Middle frontal gyrus (tissue), 1 donor: ENCODE measurements around the gene C3orf20.
"Not testable (repeated sequence)": the region's sequence is repeated elsewhere in the genome, so short reads cannot be mapped to it uniquely, and the experiment has no call there.

Experiments used
- DNase-seq: peaks from one replicate; pipeline ENCODE4 v3.0.0-alpha.2; 2015; ENCODE audit warnings: low spot score; ENCODE audit errors: extremely low spot score

The C3orf20 gene

DNA sequence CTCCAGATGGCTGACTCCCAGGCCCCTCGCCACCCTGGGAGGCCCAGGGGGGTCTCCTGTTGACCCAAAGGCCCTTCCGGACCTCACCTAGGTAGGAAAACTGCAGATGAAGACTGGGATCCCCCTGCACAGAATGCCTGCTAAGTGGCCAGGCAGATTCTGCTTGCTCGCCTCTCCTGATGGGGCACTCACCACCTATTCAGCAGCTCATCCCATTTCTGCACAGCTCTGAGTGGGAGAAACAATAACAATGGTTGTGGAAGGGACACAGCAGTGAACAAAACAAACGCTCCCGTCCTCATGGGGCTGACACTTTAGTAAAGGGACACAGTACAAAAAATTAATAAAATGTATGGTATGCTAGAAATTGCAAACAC lies 118.9 kb downstream of the C3orf20 start:
- no peak for DNase-seq

DNA sequence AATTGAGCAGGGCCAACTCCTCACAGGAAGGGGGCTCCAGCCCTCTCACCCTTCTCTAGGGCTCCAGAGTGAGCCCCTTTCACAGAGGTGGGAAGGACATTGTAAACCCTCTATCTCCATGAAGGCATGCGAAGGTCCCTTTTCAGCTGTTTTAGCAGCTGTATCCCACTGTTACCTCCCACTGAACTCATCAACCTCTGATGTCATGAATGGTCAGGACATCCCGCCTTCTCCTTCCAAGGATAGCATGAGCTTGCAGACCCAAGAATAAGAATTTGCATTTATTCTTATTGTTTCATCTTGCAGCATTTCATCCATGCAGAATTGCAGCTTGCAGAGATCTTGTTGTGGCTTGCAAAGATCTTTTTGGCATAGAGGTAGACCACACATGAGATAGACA lies 119.5 kb downstream of the C3orf20 start:
- DNase-seq, result no peak

DNA sequence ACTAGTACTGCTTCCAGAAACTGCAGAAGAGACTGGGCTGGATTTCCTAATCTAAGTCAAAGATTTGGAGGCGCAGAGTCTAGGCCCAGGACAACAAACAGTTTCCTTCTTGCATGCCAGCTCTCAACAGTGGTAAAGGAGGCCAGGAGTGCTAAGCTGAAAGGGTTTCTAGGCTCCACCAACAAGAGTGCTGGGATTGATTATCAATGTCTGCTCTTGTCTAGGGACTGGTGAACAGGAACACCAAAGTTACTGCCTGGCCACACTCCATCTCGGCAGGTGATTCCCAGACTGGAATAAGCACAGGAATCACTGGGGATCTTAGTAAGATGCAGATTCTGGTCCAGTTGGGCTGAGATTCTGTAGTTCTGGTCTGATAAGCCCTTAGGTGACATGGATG lies 121.1 kb downstream of the C3orf20 start:
- DNase-seq, result no peak

DNA sequence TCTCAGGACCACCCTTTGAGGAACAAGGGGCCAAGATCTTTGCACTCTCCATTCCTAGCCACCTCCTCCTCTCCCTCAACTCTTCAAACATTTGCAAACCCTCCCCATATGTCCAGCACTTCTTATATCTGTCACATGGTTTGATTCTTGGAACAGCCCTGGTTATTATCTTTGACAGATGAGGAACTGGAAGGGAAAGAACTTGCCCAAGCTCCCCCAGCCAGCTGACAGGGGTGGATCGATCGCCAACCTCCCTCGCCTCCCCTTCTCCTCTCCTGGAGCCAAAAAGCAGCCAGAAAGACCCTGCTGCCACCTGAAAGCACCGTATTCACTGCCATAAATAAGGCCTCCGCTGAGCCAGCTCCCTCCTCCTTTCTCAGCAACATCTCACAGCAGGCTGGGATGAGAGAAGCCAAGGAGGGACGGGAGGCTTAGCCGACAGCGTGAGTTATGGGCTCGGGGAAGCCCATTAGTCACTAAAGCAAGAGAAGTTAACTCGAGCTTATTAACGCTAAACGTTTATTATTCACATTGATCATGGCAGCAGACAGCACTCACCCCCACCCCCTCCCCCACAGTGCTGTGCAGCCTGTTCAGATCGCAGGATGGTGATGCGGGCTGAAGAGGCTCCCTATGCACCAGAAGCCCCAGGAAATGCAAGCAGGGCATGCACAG lies 121.6 kb downstream of the C3orf20 start:
- no peak for DNase-seq

DNA sequence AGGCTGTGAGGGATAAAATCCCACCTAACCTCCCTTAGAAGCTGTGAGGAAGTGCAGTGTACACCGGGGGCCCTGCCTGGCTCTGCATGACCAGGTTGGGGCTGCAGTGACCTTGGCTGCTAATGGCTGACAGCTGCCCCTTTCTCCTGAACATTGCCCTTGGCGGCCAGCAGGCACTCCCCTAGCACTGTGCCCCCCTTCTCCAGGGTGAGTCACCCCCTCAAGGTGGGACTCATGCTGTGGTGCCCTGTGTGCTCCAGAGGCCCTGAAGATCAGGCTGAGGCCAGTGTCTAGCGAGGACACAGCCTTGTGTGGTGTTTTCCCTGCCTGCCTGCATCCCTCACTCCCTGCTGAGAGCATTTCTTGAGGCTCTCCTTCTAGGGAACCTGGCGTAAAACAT lies 122.8 kb downstream of the C3orf20 start:
- no peak for DNase-seq

DNA sequence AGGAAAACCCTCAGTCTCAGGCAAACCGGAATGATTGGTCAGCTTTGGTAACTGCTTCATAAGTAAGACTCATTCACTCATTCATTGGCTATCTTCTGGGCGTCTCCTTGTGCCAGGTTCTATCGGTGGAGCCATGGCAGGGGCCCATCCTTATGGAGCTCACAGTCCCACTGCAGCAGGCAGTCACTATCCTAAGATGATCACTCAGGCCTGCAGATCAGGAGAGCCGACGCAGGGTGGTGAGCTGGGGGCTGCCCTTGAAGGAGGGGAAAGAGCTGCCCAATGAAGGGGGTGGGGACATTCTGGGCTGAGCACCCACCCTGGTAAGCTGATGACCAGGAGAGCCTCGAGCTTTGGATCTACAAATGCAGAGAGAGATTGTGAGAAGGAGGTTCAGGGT lies 123.3 kb downstream of the C3orf20 start:
- no peak for DNase-seq

DNA sequence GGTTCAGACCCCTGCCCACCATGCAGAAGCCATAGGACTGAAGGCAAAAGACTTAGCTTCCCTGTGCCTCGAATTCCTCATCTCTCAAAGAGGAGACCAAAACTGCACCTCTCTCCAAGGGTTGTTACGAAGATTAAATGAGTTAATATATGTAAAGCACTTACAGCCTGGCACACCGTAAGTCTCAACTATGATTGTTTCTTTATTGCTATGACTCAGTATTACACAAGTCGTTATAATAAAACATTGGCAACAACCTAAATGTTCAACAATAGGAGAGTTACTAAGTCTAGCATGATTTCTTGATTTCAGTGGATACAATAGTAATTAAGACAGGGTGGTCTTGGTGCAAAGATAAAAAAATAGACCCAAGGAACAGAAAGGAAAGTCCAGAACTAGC lies 124.2 kb downstream of the C3orf20 start:
- DNase-seq, result no peak

DNA sequence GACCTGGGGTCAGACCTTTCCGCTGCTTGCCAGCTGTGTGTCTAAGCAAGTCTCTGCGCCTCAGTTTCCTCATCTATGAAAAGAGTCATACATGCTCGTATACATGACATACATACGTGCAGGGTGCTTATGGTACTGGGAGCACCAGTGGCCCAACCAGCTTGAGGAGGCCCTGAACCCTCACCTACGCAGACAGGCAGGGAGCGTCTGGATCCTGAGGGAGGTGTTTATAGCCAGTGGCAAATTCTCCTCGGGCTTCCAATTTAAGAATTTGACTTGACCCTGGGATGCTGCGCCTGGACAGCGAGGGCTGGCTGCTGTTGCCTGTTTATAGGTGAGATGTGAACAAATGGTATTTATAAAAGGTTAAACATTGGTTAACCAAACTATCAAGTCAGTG lies 126.1 kb downstream of the C3orf20 start:
- DNase-seq, result no peak

DNA sequence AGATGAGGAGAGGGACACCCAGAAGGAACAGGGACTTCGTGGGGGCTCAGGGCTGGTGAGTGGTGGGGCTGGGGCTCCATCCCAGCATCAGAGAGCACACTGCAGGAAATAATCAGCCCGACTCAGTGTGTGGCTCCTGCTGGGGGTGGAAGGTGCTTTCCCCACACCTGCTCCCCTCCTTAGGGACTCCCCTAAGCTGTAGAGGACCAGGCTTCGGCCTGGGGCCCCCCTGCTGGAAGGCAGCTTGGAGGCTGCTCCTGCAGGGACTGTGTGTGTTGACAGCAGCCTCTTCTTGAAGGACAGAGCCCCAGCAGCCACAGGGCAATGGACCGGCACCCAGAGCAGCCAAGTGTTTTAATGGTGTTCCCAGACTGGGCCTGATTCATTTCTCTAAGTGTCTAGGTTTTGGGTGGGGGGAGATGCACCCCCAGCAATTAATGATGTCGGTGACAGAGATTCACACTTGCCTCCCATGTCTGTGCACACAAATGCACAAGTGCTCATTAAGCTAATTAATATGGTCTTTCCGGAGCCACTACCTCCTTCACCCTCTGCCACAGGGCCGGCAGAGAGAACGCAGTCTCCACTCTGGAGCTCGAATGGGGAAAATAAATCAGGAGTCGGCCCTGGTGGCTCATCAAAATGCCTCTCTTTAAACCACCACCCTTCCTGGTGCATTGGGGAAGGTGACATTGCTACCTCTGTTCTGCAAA lies 126.9 kb downstream of the C3orf20 start:
- no peak for DNase-seq

DNA sequence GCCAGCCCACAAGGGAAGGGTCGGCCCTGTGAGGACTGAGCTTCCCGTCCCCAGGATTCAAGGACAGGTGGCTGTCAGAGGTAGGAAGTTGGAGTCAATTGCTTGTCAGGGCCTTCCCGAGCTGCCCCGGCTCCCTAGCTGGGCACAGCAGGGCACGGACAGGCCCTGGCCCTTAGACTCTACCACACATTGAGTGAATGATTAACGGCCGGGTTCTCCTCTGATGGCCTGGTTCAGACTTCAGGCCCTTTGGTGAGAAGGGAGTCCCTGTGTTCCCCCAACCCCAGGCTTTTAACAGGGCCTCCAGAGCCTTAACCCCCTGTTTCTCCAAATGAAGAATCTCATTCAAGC lies 127.4 kb downstream of the C3orf20 start:
- no peak for DNase-seq

DNA sequence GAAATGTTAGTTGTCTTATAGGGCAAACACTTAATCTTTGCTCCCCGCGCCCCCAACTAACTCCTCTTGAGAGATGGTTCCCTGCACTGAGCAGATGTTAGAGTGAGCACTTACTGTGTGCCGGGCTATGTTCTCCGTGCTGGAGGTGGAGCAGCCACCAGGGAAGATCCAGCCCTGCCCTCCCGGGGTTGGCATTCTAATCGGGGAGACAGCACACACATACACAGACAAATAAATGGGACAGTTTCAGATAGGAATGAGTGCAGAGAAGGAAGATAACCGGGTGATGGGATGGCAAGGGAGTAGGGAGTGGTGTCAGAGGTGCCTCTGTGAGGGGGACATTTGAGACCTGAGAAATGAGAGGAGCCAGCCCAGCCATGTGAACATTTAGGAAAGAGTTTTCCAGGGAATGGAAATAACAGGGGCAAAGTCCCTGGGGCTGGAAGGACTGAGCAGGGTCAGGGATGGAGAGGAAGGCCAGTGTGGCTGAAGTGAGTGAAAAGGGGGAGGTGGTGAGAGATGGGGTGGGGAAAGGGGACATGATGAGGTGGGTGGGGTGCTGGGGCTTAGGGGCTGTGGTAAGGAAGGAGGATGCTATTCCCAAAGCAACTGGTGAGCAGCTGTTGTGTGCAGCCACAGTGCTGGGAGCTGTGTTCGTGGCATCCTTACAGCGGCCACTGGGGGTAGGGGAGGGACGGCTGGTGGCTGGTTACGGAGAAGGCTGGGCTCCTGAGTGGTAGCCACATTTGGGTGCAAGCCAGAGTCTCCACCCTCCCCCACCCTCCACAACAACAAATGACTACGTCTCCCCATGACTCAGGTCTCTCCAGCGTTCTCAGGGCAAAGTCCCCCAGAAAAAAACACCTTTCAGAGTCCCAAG lies 128.4 kb downstream of the C3orf20 start:
- no peak for DNase-seq

DNA sequence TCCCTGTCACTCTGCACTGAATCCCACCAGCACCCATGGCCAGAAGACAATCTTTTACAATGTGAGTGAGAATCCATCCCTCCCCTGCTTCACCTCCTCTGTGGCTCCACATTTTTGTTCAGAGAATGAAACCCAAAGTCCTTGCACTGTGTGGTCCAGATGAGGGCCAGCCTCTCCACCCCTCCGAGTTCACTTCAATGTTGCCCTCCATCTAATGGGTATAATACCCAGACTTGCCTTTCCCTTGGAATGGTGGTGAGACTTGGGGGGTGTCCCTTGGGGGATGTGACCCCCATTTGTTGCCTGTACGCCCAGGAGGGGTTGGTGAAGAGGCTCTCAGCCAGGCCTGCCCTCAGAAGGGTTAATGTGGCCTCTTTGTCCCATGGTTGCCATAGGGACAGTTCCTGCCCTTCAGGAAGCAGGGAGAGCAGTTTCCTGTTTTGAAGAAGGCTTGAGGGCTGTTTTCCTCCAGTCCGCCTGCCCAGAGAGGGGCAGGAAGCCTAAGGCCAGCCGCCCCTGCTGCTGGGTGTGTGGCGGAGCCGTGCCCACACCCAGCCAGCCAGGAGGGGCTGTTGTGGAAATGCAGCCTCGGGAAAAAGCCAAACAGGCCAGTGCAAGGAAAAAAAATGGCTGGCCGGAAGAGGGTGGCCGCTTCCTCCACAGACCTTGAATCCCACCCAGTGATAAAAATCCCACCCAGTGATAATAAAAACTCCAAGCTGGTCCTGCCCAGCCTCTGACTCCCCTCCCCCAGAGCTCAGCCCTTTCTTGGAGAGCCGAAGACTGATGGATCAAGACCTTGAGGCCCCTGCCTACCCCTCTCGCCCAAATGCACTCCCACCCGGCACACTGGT lies 129.3 kb downstream of the C3orf20 start:
- DNase-seq, result no peak

DNA sequence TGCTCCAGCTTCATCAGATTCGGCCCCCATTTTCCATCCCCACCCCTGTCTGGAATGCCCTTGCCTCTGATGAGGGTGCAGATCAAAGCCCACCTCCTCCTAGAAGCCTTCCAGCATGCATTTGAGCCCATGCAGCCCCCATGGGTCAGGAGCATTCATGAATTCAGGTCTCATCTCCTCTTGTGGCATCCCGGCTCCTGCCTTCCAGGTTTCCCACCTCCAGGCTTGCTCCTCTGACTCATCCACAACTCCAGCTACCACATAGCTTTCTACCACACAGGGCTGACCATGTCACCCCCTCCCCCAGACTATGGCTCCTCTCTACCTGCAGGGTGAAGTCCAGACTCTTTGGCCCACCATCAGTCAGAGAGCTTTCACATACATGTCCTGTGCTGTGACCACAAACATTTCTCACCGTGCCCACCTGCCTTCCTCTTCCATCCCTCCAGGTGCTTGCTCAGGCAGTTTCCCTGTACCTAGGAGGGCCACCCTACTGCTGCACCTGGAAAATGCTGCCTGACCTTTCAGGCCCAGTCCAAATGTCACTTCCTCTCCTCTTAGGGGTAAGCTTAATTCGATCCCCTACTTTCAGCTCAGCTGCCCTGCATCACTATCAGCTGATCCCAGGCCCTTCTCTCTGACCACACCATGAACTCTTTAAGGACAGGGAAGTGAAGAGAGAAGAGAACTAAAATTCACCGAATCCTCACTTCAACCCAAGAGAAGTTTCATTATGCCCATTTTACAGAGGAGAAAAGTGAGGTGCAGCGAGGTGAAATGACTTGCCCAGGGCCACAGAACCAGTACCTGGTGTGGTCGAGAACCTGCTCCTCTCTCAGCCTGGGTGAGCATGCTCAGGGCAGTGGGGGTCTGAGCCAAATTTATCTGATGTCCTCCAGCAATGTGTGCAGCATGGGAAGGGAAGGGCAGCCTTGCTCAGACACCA lies 130.2 kb downstream of the C3orf20 start:
- no peak for DNase-seq

DNA sequence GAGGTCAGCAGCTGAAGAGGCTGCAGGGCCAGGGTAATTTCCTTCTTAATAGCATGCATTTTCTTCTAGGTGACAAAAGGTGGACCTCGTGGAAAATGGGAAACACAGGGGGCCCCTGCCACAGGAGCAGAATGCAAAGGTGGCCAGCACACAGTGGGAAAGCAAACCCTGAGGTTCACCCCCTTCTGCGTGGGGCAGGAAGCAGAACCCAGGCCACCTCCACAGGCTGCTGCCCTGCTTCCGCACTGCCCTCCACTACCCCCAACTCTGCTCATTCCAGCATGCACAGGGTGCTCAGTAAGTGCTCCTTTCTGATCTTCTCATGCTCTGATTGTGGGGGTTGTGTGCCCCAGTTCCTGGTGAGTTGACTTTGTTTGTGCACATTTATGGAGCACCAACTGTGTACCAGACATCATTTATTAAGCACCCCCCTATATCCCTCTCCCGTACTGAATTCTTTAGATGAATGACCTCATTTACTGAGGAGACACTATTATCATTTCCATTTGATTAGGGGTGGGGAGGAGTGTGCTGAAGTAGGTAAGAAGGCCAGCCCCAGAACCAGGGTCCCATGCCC lies 131.1 kb downstream of the C3orf20 start:
- no peak for DNase-seq

DNA sequence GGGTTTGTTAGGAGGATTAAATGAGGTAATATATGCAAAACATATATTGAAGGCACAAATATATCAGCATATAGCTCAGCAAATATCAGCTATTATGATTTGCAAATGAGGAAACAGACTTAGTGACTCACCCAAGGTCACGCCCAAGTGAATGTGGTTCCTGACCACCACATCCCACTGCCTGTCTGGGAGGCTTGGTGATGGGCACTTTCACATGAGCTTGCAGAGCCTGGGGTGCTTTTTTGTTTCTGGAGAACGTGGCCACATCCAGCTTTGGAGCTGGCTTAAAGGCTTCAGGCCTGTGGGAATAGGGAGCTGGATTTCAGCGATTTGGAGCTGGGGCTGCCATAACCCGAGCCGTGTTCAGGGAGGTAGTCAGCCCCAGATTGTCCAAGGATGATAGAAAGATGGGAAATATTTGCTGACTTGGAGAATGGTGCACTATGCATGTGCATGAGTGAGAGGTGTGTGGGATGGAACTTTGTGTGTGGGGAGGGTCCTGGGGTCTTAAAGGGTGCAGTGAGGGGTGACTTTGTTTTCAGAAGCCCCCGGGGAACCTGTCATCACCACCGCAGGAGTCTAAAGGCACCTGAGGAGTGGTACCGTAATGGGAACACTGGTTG lies 131.8 kb downstream of the C3orf20 start:
- DNase-seq, result no peak

DNA sequence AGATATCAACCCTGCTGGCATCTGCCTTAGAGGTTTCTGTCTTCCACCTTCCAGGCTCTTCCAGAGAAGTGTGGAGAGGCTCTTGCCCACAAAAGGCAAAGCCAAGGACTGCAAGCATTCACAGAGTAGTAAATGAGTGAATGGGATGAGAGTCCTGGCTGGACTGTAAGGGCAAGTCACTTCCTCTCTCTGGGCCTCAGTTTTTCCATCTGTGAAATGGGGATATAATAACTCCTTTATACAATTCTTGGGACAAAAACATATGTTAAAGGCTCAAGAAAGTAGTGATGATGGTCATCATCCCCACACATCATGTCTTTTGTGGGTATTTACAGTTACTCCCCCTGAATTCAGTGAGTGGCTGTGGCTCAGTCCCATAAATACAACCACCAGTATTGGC lies 133.1 kb downstream of the C3orf20 start:
- no peak for DNase-seq

DNA sequence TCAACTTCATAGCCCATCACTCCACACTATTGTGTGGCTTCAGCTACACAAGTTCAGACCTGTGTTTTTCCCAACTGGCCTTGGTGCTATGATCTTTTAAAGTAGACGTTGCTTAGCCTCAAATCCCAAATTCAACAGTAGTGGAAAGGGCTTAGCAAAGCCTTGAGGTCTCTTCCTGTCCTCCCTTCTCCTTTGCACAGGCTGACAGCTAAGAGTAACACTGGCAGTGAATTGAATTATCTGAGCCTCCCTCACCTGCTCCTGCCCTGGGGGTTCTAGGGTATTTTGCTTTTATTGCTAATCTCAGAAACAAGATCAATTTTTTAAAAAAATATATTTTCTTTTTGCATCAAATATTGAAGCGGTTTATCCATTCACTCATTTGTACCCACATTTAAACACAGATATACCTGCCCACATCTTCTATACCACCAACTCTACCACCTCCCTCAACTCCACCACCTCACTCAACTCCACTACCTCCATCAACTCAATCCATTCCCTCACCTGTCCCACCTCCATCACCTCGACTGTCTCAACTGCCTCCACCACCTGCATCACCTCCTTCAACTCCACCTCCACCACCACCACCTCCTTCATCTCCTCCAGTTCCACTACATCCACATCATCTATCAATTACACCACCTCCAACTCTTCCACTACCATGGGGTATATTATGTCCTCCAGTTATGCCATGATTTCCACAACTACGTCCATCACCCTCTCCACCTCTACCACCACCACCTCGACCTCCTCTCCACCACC lies 133.7 kb downstream of the C3orf20 start:
- DNase-seq, result no peak

DNA sequence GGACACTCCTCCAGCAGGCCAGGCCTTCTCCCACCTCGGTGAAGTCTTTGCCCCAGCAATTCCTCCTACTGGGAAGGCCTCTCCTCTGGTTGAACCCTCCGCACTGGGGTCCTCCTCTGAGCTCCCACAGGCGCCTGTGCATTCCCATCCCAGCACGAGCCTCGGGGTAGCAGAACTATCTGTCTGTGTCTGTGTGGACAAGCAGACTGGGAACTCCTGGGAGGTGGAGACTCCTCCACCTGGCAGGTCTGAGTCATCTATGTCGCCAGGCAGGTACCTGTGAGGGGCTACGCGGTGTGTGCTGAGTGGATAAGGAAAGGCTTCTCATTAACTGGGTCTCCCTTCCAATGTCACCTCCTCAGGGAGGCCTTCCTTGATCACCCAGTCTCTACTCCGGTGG lies 134.7 kb downstream of the C3orf20 start:
- DNase-seq, result not testable (repeated sequence)
